Activated T-cell treated with anti-CD3 and anti-CD28 coated beads, Interleukin-2, amount 50 U/mL, for 72 hours (primary cell): ENCODE data around the gene MACROH2A1. TPM values are rescaled to one million over a fixed set of nuclear protein-coding genes. Genes with fewer than 3 reads are reported as not detected.

Experiments used
- ATAC-seq, 2 donors: fragments of 150-1000 bp; cut with Tn5 transposase; replicated peaks in 1 of 2; 2 replicates each; pipeline ENCODE4 v1.10.0; 2021; ENCODE audit warnings: moderate library complexity in 2 of 2, mild to moderate bottlenecking in 1 of 2
- DNase-seq, 2 donors: peaks; one replicate each; pipeline ENCODE4 v3.0.0; 2021 to 2022; ENCODE audit warnings: mixed read lengths in 1 of 2
- H3K27ac Mint-ChIP-seq: one replicate; pipeline ENCODE4 v1.8.0; 2022; ENCODE audit warnings: mild to moderate bottlenecking, moderate library complexity, mixed read lengths
- H3K27me3 Mint-ChIP-seq: one replicate; pipeline ENCODE4 v1.8.0; 2022; ENCODE audit warnings: low read depth, mixed read lengths
- H3K36me3 Mint-ChIP-seq, 2 donors: one replicate each; pipeline ENCODE4 v1.8.0; 2022; ENCODE audit warnings: mixed read lengths in 2 of 2, mild to moderate bottlenecking in 1 of 2; ENCODE audit not compliant: insufficient read depth in 2 of 2
- H3K4me1 Mint-ChIP-seq: one replicate; pipeline ENCODE4 v1.8.0; 2022; ENCODE audit warnings: low read depth, mixed read lengths
- H3K4me3 Mint-ChIP-seq, 2 donors: one replicate each; pipeline ENCODE4 v1.8.0; 2022; ENCODE audit warnings: mild to moderate bottlenecking in 2 of 2, mixed read lengths in 2 of 2, moderate library complexity in 2 of 2
- H3K9me3 Mint-ChIP-seq, 2 donors: one replicate each; pipeline ENCODE4 v1.8.0; 2022; ENCODE audit warnings: mixed read lengths in 2 of 2
- total RNA-seq, 2 donors: library from RNA; stranded (reverse); gene quantifications; one replicate each; pipeline ENCODE4 v1.2.3, GENCODE V29; 2022

MACROH2A1 gene
- total RNA-seq, 2 donors from 2014 or later, result 136 to 140 TPM

DNA sequence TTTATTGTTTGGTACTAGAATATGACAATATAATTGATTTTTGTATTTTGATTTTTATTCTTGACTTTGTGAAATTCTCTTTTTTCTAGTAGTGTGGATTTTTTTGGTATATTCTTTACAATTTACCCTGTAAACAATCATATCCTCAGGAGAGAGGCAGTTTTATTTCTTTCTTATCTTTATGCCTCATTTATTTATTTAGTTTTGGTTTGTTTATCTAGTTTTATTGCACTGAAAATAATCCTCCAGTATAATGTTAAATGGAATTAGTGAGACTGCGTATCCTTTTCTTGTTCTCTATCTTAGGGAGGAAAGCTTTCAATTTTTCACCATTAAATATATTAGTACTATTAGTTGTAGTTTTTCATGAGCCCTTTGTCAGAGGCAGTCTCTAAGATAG lies 109.4 kb downstream of the MACROH2A1 start:
- Mint-ChIP-seq H3K27me3 (peaks cover 7% of the 10 kb centered on the region), H3K4me1 (no peaks in the 10 kb centered on the region)
- no peak for DNase-seq

DNA sequence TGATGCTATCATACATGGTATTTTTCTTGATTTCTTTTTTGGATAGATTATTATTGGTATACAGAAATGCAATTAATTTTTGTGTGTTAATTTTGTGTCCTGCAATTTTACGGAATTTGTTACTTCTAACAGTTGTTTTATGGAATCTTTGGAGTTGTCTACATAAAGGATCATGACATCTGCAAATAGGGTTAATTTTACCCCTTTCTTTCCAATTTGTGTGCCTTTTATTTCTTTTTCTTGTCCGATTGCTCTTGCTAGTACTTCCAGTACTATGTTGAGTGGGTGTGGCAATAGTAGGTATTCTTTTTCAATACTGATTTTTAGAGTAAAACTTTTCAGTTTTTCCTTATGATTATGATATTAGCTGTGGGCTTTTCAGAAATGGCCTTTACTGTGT lies 111.5 kb downstream of the MACROH2A1 start:
- H3K4me1 Mint-ChIP-seq, result no peaks in the 10 kb centered on the region
- DNase-seq, result no peak
- H3K27ac Mint-ChIP-seq, result no peak overlapping the region
- H3K4me3 Mint-ChIP-seq, result no peak overlapping the region
- H3K27me3 Mint-ChIP-seq, result peaks cover 7% of the 10 kb centered on the region
- peaks cover 0 to 2% of the 10 kb centered on the region in 2 donors for H3K9me3 Mint-ChIP-seq
- no peak for ATAC-seq
- no peaks in the 10 kb centered on the region for H3K36me3 Mint-ChIP-seq

More for the DNA sequence above, 109.4 kb downstream of the MACROH2A1 start:
- H3K9me3 Mint-ChIP-seq, result peaks cover 0 to 2% of the 10 kb centered on the region in 2 donors
- no peak for ATAC-seq
- H3K36me3 Mint-ChIP-seq, result no peaks in the 10 kb centered on the region
- no peak overlapping the region for H3K27ac Mint-ChIP-seq
- H3K4me3 Mint-ChIP-seq, result no peak overlapping the region

Other genes starting within 250 kb of the MACROH2A1 start
- gene DCANP1, start 48.1 kb upstream of the MACROH2A1 start, total RNA-seq, result not detected
- not detected for gene TIFAB, start 53.1 kb upstream of the MACROH2A1 start, total RNA-seq
- not detected for gene NEUROG1, start 136.7 kb upstream of the MACROH2A1 start, total RNA-seq
- gene CXCL14, start 179.8 kb upstream of the MACROH2A1 start, total RNA-seq, result not detected